Fibroblast of mammary gland (primary cell): ENCODE results near the gene PINK1.

ENCODE experiments used
- DNase-seq: peaks from one replicate; pipeline ENCODE4 v3.0.0-alpha.2; 2010; ENCODE audit warnings: low read depth
- H3K4me3 ChIP-seq: 2 replicates; pipeline ENCODE4 v1.5.1; 2011; ENCODE audit warnings: low read depth, mild to moderate bottlenecking, low read length, moderate library complexity; ENCODE audit not compliant: control insufficient read depth
- CTCF ChIP-seq: conservative IDR thresholded peaks from 2 replicates; pipeline ENCODE4 v1.5.1; 2011; ENCODE audit warnings: low read depth, low read length, inconsistent platforms; ENCODE audit not compliant: control insufficient read depth, insufficient read depth

The PINK1 gene

GRCh38 chr1:20685741-20686140 is 52.5 kb downstream of the PINK1 start:
- H3K4me3 ChIP-seq = no peak overlapping the region
- TF ChIP-seq CTCF = no peak
- DNase-seq = no peak

- TF ChIP-seq CTCF = no peak
- DNase-seq = no peak
- H3K4me3 ChIP-seq = no peak overlapping the region
Observed at GRCh38 chr1:20686883-20687725, 53.8 kb downstream of the PINK1 start.

- no peak for DNase-seq
- TF ChIP-seq CTCF = no peak
Observed at GRCh38 chr1:20689645-20690056, 56.4 kb downstream of the PINK1 start.

GRCh38 chr1:20691872-20692271 is 58.6 kb downstream of the PINK1 start:
- DNase-seq = no peak
- H3K4me3 ChIP-seq = no peak overlapping the region
- no peak for TF ChIP-seq CTCF

More at GRCh38 chr1:20689645-20690056, 56.4 kb downstream of the PINK1 start:
- H3K4me3 ChIP-seq = no peak overlapping the region

- no peak overlapping the region for H3K4me3 ChIP-seq
- no peak for TF ChIP-seq CTCF
- DNase-seq = no peak
Observed at GRCh38 chr1:20693623-20694022, 60.4 kb downstream of the PINK1 start.

- H3K4me3 ChIP-seq = no peak overlapping the region
- no peak for DNase-seq
- TF ChIP-seq CTCF = no peak
Observed at GRCh38 chr1:20695515-20695914, 62.3 kb downstream of the PINK1 start.
